Measurements from ENCODE around the gene CLK2.

DNA sequence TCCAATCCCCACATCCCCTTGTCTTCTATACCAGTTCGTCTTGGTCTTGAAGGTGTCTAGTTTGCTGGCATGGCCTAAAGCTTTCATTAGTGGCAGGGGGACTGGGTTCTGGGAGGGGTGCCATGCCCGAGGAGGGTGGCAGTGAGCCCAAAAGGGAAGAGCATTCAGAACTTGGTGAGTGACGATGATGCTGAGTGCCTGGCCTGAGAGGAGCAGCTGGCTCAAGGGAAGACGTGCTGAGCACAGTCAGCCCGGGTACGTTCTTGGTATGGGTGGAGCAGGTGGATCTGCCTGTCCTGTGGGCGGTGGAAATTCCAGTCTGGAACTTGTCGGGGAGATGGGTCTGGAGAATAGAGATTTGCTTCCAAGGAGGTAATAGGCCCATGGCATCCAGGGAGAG is 40.0 kb upstream of the CLK2 start:
- TF ChIP-seq, protein P1, sequence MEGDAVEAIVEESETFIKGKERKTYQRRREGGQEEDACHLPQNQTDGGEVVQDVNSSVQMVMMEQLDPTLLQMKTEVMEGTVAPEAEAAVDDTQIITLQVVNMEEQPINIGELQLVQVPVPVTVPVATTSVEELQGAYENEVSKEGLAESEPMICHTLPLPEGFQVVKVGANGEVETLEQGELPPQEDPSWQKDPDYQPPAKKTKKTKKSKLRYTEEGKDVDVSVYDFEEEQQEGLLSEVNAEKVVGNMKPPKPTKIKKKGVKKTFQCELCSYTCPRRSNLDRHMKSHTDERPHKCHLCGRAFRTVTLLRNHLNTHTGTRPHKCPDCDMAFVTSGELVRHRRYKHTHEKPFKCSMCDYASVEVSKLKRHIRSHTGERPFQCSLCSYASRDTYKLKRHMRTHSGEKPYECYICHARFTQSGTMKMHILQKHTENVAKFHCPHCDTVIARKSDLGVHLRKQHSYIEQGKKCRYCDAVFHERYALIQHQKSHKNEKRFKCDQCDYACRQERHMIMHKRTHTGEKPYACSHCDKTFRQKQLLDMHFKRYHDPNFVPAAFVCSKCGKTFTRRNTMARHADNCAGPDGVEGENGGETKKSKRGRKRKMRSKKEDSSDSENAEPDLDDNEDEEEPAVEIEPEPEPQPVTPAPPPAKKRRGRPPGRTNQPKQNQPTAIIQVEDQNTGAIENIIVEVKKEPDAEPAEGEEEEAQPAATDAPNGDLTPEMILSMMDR (IDR thresholded peaks at IDR 0.05) = no peak
- TF ChIP-seq POLR2AphosphoS5 (IDR thresholded peaks at IDR 0.05) (no peak), EP300 (IDR thresholded peaks at IDR 0.05) (no peak), POLR2A (IDR thresholded peaks at IDR 0.05; ENCODE audit: low read depth) (no peak)

All from esophagus muscularis mucosa (tissue), 4 donors.